ENCODE results near the gene STX3.

Gene STX3

DNA sequence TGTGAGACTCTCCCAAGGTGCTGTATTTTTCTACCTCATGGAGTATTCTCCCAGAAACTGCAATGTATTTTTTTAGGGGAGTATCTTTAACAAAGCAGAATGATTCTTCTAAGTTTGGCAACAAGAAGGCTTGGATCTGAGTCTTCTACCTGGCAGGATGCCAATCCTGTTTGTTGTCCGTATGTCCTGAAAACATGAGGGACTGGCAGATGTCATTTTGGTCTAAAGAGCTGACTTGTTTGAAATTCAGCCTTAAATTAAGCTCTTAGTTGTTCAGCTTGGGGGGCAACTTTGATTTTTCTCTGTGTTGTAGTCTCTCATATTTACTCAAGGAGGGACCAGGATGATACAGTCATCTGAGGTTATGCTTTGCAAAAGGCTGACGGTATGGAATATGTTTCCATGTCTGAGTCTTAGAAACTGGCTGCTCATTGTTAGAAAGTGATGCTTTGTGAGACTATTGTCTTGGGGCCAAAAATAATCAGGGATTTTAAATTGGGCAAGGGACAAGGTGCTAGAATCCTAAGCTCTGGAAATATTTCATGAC, 46.1 kb downstream of the STX3 start:
- H3K4me3 ChIP-seq (ENCODE audit: low read depth, low read length): no peak overlapping the region

DNA sequence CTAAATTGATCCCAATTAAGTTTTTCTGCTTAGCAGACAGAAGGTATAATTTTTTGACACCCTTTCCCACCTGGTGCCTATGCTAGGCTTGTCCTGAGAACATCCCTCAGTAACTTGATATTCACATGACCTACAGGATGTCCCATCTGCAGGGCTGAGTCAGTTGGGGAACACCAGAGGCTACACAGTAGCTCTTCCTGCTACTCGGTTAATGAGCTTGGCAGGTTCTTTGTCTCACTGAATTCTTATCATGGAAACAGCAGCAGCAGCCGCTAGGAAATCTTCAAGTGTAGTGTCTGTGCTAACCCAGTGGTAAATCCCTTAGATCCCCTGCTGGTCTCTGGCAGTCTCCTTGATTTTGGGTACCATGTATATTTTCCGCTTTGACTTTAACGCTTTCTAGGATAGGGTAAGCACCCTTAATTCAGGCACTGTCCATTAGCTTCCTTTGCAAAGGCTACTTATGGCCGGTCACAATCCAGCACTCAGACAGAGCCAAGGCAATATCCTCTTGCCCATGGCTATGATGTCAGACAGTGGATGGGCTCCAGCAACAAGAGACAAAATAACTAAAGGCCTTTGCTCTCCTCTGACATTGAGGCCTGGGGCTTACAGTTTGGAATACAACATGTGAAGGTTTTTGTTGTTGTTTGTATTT, 46.9 kb downstream of the STX3 start:
- TF ChIP-seq, protein P1, sequence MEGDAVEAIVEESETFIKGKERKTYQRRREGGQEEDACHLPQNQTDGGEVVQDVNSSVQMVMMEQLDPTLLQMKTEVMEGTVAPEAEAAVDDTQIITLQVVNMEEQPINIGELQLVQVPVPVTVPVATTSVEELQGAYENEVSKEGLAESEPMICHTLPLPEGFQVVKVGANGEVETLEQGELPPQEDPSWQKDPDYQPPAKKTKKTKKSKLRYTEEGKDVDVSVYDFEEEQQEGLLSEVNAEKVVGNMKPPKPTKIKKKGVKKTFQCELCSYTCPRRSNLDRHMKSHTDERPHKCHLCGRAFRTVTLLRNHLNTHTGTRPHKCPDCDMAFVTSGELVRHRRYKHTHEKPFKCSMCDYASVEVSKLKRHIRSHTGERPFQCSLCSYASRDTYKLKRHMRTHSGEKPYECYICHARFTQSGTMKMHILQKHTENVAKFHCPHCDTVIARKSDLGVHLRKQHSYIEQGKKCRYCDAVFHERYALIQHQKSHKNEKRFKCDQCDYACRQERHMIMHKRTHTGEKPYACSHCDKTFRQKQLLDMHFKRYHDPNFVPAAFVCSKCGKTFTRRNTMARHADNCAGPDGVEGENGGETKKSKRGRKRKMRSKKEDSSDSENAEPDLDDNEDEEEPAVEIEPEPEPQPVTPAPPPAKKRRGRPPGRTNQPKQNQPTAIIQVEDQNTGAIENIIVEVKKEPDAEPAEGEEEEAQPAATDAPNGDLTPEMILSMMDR (IDR thresholded peaks at IDR 0.05; ENCODE audit: borderline replicate concordance, insufficient read depth, low read depth, low read length): no peak

More for the DNA sequence above, 46.1 kb downstream of the STX3 start:
- TF ChIP-seq, protein P1 (IDR thresholded peaks at IDR 0.05; ENCODE audit: borderline replicate concordance, insufficient read depth, low read depth, low read length): no peak

GRCh38 chr11:59802639-59803176, 47.5 kb downstream of the STX3 start:
- TF ChIP-seq, protein P1 (IDR thresholded peaks at IDR 0.05; ENCODE audit: borderline replicate concordance, insufficient read depth, low read depth, low read length): 0 out of 2 replicates have a peak, but pooled peaks have one; percentile 25
- H3K4me3 ChIP-seq (ENCODE audit: low read depth, low read length): no peak overlapping the region

More for the DNA sequence above, 46.9 kb downstream of the STX3 start:
- no peak overlapping the region for H3K4me3 ChIP-seq (ENCODE audit: low read depth, low read length)

DNA sequence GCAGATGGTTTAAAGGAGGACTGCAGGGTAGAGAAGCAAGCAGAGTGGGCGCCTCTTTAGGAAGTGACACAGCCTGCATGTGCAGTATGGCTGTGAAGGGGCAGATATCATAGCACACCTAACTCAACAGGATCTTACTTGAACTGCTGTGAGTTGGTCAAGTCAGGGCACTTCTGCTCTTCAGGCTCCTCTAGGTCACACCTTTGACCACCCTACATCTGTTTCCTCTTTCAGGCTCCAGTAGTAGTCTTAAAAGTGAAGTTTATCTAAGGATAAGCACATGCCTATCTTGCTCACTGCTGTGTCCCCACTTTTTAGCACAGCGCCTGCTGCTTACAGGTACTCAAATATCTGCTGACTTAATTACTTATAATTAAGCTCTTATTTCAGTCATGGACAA, 48.9 kb downstream of the STX3 start:
- H3K4me3 ChIP-seq (ENCODE audit: low read depth, low read length): no peak overlapping the region
- TF ChIP-seq, protein P1 (IDR thresholded peaks at IDR 0.05; ENCODE audit: borderline replicate concordance, insufficient read depth, low read depth, low read length): no peak

DNA sequence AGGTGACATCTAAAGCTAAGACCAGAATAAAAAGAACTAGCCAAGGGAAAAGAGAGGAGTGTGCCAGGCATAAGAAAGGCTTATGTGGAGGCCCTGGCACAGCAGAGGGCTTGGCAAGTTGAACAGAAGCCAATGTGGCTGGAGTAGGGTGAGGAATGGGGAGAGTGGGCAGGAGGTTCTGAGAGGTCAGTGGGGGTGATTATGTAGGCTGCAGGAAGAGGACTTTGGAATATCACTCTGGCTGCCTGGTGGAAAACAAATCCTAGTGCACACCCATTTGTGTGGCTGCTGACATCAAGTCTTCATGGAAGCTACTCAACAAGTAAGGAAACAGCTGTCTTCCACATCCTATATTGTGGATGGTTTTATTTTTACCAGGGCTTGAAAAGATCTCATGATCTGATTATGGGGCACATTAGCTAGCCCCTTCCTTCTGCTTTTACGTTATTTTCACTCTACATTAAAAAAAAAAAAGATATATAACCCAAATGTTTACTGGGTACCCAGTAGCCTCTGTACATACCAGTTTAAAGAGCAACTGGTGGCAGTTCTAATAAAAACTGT, 52.0 kb downstream of the STX3 start:
- TF ChIP-seq, protein P1 (IDR thresholded peaks at IDR 0.05; ENCODE audit: borderline replicate concordance, insufficient read depth, low read depth, low read length): no peak
- H3K4me3 ChIP-seq (ENCODE audit: low read depth, low read length): no peak overlapping the region

DNA sequence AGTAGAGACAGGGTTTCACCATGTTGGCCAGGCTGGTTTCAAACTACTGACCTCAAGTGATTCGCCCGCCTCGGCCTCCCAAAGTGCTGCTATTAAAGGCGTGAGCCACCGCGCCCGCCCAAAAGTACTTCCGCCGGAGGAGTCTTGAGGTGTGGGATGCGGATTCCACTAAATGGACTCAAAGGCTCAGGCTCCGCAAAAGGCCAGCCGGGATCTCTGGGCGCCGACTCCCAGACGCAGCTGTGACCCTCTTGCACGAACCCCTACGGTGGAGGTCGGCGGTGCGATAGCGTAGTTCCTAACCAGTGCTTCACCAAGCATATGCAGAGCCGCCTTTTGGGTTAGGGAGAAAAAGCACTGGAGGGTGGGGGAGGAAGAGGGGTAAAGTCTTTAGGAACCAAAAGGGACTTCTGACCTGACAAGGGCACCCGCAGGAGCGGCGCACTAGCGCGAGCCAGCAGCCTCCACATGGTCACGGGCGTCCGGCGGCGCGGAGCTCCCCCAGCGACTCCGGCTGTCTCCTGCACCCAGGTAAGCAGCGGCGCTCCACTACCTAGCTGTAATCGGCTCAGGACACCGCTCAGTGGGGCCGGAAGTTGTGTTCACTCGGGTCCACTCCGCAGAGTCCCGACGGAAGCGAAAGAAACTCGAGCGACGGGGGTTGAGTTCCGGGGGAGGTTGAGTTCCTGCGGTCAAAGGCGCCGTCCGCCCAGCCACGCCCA, 55.2 kb downstream of the STX3 start, which contains the start of gene MRPL16:
MRPL16 (minus strand) TSS at position 590 of the 722 bp plus-strand sequence; CDS start at position 470, 120 bp downstream.
- peak within 1 kb of the TSS; percentile 98 for H3K4me3 ChIP-seq (ENCODE audit: low read depth, low read length)
- TF ChIP-seq, protein P1 (IDR thresholded peaks at IDR 0.05; ENCODE audit: borderline replicate concordance, insufficient read depth, low read depth, low read length): peak; percentile 45
